GM04504 (cell line): ENCODE data around the gene HOXA7.
A peak's percentile ranks its signal among the peaks of the same experiment; 100 is the strongest.

ENCODE experiments used
- DNase-seq: peaks from one replicate; pipeline ENCODE4 v3.0.0-alpha.2; 2012; ENCODE audit warnings: low read depth

HOXA7 gene

DNA sequence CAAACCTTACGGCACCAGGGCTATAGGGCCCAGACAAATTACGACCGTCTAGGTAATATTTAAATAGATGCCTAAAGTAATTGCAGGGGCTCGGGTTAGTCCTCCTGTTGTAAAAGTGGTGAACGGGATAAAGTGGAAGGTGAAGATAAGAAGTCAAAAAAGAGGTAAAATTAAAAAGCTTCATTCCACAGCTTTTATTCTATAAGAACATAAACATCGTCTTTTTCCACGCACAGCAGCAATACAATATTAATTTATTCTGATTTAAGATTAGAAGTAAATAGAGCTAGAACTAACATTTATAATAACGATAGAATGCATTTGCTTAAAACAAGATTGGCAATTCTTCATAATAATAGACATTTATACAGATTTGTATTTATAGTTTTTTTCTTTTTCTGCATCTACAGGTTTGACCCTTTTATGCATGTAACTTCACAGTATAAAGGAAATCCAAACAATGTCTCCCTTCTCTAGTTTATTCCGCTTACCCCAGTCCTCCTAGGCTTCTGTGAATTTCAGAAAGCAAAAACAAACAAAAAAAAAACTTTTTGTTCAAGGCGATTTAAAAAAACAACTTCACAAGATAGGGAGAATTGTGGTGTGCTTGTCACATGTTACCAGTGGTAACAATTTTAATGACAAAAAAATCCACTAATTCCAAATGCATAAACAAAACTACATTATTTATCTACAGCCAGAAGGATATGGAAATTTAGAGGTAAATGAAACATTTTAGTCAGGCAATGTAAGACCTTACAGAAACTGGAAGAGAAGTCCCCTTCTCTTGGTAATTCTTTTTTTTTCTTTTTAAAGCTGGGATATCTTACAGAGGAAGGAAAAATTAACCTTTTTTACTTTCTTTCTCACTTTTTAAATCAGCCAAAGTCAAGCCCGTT is 14.2 kb upstream of the HOXA7 start:
- peak; percentile 3 for DNase-seq

DNA sequence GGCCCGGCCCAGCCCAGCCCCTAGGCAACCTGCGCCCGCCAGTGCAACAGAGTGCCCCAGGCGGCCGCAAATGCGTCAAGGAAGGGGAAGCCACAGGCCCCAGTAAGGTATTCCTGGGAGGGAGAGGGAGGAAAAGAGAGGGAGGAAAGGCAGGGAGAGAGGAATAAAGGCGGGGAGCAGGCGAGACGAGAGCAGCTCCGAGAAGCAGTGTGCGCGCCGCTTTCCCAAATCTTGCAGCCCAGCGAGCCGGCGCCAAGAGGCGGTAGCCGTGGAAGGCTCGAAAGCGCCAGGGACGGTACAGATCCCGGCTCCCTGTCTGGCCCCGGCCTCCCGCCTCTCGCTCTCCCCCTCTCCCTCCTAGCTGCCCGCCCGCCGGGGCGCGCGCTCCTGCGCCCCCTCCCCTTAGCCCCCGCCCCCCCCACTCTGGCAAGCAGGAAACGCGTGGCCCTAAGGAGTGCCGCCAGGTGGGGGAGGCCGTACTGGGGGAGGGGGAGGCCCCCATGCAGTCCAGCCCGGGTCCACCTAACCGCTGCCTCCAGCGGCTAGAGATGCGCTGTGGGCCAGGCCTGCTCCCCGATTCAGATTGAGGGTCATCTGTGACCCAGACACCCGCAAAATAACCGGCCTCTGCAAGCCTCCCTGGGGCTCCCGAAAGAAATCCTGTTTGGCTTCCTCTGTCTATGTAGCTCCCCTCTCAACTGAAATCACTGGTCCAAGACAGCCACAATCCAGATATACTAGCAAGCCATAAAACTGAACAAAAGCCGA is 13.4 kb upstream of the HOXA7 start:
- DNase-seq, result peak; percentile 29

- peak; percentile 53 for DNase-seq
These were observed 11.9 kb upstream of the HOXA7 start for GRCh38 chr7:27168265-27168947.

GRCh38 chr7:27167916-27168264 is 11.4 kb upstream of the HOXA7 start:
- peak; percentile 60 for DNase-seq

DNA sequence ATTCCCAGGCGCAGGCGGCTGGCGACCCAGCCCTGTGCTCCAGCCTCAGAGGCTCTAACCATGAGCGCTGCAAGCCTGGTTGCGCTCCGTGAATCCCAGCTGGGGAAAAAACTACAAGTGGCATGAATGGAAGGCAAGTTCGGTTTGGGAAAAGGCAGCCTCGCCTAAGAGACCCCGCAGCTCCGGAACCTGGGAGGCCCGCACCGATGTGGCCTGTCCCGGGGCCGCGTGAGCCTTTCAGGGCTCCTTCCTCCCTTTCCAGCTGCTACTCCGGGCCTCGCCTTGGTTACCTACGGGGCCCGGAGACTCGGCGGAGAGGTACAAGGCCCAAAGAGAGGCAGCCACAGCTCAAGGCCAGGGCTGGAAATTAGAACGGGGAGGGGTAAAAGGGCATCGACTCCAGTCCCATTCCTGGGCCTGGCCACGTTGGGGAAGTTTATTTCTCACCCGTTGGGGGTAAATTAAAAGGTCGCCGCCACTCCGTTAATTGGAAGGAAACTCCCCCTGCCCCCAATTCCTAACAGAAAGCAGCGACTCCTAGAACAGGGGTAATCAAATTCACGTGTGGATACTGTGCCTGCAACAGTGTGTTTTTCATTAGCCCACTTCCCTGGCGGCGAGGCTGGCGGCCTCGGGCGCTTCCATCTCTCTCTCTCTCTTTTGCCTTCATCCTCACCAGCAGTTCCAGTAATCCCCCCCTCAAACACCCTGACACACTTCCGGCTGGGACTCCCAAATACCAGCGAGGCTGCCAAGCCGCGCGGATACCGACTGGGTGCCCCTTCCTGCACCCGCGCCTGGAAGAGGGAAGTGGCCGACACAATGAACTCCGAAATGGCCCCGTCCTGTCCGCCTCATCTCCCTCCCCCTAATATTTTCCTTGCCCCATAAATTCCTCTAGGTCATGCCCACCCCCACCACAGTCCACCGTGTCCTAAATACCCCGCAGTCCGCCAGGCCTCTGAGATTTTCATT is 10.3 kb upstream of the HOXA7 start:
- peak; percentile 48 for DNase-seq

DNA sequence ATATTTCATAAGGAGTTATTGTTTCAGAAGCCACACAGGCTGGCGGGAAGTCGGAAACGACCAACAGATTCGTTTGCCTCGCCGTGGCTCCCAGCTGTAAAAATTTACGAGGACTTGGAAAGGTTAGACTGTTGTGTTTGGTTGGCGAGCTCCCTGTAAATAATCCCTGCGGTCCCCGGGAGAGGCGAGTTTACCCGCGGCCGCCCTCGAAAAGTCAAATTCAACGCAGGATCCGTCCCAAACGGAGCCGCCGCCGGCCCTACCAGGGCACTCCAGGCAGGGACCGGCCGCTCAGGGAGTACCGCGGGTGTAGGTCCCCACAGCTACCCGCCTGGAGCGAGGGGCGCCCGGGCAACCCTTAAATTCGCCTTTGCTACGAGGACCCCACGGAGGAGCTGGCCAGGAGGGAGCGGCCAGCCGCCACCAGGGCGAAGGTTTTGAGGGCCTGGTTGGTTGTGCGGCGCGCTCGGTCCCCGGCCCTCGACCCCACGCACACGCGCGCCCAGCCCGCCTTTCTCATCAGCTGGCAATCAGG is 9.6 kb upstream of the HOXA7 start:
- peak; percentile 90 for DNase-seq

- peak; percentile 95 for DNase-seq
These were observed 8.9 kb upstream of the HOXA7 start, which contains the start of gene HOXA9 for GRCh38 chr7:27165089-27165995. Gene HOXA9 (minus strand): TSS chr7:27165537. CDS start chr7:27165457, 80 bp downstream.

GRCh38 chr7:27164367-27165088 is 8.1 kb upstream of the HOXA7 start:
- DNase-seq, result peak; percentile 20

DNA sequence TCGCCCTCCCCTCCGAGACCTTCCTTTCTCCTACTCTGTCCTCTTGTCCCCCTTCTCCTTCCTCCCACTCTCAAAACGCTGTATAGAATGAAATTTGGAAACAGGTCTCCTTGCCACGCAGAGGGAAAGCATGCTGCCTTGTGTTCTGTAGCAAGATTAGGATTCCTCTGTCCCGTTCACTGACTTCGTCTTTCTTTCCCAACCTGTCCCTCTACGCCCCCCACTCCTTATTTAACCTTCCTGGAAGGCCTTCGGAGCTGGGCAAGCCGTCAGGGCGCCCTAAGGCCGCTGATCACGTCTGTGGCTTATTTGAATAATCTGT is 7.5 kb upstream of the HOXA7 start:
- no peak for DNase-seq

GRCh38 chr7:27163288-27164044 is 7.0 kb upstream of the HOXA7 start:
- DNase-seq, result peak; percentile 8

DNA sequence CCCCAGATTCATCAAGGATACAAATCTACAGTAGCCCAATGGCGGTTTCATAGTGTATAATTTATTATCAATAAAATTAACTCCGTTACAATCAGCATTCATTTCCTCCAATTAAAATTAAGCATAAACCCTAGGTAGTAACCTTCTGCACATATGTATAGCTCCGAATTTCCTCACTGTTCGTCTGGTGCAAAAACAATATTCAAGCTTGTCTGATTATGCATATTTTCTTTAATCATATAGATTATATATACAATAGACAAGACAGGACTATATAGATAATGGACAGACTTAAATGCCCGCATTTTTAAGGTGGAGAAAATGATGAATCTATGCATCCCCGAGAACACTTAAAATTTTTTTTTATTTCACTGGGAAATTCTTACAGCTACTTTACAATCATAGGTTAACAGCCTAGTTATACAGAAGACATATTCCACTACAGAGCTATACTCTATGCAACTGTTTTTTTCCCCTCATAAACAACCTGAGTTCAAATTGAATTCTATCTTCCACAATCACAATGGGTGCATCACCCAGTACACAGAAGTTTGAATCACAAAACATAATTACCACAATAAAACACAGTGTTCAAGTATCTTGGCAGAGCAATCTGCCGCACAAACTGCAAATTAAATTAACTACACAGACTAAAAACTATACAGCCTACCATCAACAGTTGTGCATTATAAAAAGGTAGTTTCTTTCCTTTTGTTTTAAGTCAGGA is 6.2 kb upstream of the HOXA7 start:
- peak; percentile 10 for DNase-seq

GRCh38 chr7:27161721-27162560 is 5.5 kb upstream of the HOXA7 start:
- peak; percentile 16 for DNase-seq

GRCh38 chr7:27161214-27161720 is 4.8 kb upstream of the HOXA7 start:
- peak; percentile 18 for DNase-seq

DNA sequence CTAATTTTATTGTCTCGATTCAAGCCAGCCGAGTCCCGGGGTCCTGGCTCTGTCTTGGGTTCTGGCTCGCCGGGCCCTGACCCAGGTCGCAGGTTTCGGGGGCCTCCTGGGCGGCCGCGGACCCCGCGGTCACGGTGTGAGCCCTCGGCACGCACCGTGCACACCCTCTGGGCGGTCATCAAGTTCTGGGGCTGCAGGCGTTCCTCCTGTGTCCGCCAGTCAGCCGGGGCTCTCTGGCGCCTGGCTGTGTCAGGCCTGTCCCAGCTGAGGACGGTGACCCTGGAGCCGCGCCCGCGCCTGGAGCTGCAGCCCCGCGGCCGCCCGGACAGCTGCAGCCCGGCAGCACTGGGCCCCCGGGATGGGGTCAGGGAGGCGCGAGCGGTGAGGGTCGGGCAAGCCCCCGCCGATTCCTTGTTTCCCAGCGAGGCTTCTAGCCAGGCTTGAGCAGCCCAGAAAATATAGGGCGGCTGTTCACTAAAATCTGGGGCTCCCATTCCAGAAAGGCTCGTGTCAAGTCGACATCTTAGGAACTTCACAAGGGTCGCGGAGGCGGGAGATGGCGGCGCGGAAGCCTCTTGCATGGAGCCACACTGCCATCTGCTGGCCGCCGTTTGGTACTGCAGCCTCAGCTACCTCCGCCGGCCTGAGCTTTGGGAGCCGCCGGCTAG is 4.2 kb upstream of the HOXA7 start:
- peak; percentile 56 for DNase-seq

- no peak for DNase-seq
These were observed 3.7 kb upstream of the HOXA7 start for GRCh38 chr7:27160145-27160545.
